ENCODE results near the gene ACOT11. TPM values are rescaled to one million over a fixed set of nuclear protein-coding genes. Genes with fewer than 3 reads are reported as not detected.

Gene ACOT11
- total RNA-seq, 1 experiment from 2014 or later, result 25.7 TPM

DNA sequence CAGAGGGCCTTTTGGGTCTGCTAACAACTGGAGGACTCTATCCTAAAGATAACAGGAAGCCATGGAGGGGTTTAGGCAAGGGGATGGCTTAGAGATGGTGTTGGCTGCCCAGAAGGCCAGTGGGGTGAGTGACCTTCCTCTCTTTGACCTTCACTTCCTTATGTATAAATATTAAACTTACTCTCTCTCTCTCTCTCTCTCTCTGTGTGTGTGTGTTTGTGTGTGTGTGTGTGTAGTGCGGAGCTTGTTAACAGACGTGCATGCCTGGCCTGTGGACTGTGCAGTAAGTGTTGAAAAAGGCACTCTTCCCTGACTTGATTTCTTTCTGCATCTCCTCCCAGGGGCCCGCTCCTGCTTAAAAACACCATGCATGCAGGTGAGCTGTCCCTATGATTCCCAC lies 103.6 kb downstream of the ACOT11 start:
- ChIA-PET POLR2A (ENCODE audit: unreplicated experiment) (no interaction called here), CTCF (no interaction called here)
- Histone ChIP-seq H3K36me3 (ENCODE audit: low read depth) (no peaks in the 10 kb centered on the region), H4K20me1 (ENCODE audit: insufficient read depth) (no peaks in the 10 kb centered on the region), H3K4me2 (no peak overlapping the region), H3K9me2 (ENCODE audit: insufficient read depth) (no peaks in the 10 kb centered on the region), H3K79me2 (ENCODE audit: low read depth) (no peaks in the 10 kb centered on the region), H3K27me3 (ENCODE audit: insufficient read depth, low read depth) (peaks cover 24% of the 10 kb centered on the region), H3K27ac (no peak overlapping the region), H3K4me1 (replicated peaks; ENCODE audit: insufficient read depth) (no peaks in the 10 kb centered on the region), H2AFZ (no peak overlapping the region), H3K9me3 (ENCODE audit: insufficient read depth, low read depth) (no peaks in the 10 kb centered on the region), H3K4me3 (no peak overlapping the region), H3F3A (ENCODE audit: insufficient read depth, low read depth) (no peaks in the 10 kb centered on the region)
- BruUV-seq (replicated peaks), result no TSS peak
- intact Hi-C loops (cut with micrococcal nuclease; ENCODE audit: unreplicated experiment), result no loop called here
- TF ChIP-seq EZH2 (IDR thresholded peaks at IDR 0.05; ENCODE audit: low read depth), result no peak
- TF ChIP-seq, protein P1, sequence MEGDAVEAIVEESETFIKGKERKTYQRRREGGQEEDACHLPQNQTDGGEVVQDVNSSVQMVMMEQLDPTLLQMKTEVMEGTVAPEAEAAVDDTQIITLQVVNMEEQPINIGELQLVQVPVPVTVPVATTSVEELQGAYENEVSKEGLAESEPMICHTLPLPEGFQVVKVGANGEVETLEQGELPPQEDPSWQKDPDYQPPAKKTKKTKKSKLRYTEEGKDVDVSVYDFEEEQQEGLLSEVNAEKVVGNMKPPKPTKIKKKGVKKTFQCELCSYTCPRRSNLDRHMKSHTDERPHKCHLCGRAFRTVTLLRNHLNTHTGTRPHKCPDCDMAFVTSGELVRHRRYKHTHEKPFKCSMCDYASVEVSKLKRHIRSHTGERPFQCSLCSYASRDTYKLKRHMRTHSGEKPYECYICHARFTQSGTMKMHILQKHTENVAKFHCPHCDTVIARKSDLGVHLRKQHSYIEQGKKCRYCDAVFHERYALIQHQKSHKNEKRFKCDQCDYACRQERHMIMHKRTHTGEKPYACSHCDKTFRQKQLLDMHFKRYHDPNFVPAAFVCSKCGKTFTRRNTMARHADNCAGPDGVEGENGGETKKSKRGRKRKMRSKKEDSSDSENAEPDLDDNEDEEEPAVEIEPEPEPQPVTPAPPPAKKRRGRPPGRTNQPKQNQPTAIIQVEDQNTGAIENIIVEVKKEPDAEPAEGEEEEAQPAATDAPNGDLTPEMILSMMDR (conservative IDR thresholded peaks at IDR 0.05), result no peak
- no peak for DNase-seq

DNA sequence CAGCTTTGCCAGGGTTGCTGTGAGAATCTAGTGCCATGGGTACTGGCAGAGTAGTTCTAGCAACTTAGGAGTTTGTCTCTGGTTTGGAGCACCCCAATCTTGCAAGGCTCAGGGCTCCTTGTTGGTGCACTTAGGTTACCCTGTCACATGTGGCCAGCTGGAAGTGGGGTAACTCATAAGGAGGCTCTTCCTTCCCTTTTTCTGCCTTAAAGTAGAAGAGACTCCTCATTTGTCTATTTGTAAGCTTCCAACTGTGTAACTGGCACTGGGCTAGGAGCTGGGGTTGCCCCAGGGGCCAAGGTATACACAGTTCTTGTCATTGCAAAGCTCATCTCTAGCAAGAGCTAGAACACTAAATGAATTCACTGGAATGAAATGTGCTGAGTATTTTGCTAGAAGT lies 104.1 kb downstream of the ACOT11 start:
- Histone ChIP-seq H3K4me1 (replicated peaks; ENCODE audit: insufficient read depth) (no peaks in the 10 kb centered on the region), H3F3A (ENCODE audit: insufficient read depth, low read depth) (no peaks in the 10 kb centered on the region), H3K4me3 (no peak overlapping the region), H3K9me2 (ENCODE audit: insufficient read depth) (no peaks in the 10 kb centered on the region), H3K27ac (no peak overlapping the region), H4K20me1 (ENCODE audit: insufficient read depth) (no peaks in the 10 kb centered on the region), H3K4me2 (no peak overlapping the region), H3K79me2 (ENCODE audit: low read depth) (no peaks in the 10 kb centered on the region), H3K27me3 (ENCODE audit: insufficient read depth, low read depth) (peaks cover 24% of the 10 kb centered on the region), H3K9me3 (ENCODE audit: insufficient read depth, low read depth) (no peaks in the 10 kb centered on the region), H2AFZ (no peak overlapping the region), H3K36me3 (ENCODE audit: low read depth) (no peaks in the 10 kb centered on the region)
- TF ChIP-seq, protein P1 (conservative IDR thresholded peaks at IDR 0.05), result no peak
- no peak for TF ChIP-seq EZH2 (IDR thresholded peaks at IDR 0.05; ENCODE audit: low read depth)
- intact Hi-C loops (cut with micrococcal nuclease; ENCODE audit: unreplicated experiment), result no loop called here
- no TSS peak for BruUV-seq (replicated peaks)
- POLR2A ChIA-PET (ENCODE audit: unreplicated experiment), result no interaction called here
- CTCF ChIA-PET, result no interaction called here
- DNase-seq, result no peak

DNA sequence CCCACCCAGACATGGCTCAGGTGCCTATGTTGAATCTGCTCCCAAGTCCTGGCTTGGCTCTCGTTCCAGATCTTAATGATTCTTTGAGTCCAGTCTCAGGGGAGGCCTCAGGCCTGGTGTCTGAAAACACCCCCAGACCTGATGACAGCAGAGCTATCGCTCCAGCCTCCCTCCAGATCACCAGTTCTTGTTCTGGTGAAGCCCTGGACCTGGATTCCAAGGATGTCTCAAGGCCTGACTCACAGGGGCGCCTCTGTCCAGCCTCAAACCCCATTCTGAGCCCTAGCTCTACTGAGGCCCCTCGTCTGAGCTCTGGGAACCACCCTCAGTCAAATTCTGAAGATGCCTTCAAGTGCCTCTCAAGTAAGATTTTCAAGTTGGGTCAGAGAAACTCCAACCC lies 105.0 kb downstream of the ACOT11 start:
- no peak overlapping the region for H3K4me2 ChIP-seq
- CTCF ChIA-PET, result no interaction called here
- intact Hi-C loops (cut with micrococcal nuclease; ENCODE audit: unreplicated experiment), result no loop called here
- no peaks in the 10 kb centered on the region for H4K20me1 ChIP-seq (ENCODE audit: insufficient read depth)
- DNase-seq, result no peak
- no TSS peak for BruUV-seq (replicated peaks)
- H3K27me3 ChIP-seq (ENCODE audit: insufficient read depth, low read depth), result peaks cover 24% of the 10 kb centered on the region
- no peaks in the 10 kb centered on the region for H3F3A ChIP-seq (ENCODE audit: insufficient read depth, low read depth)
- H3K27ac ChIP-seq, result no peak overlapping the region
- no peak for TF ChIP-seq EZH2 (IDR thresholded peaks at IDR 0.05; ENCODE audit: low read depth)
- TF ChIP-seq, protein P1 (conservative IDR thresholded peaks at IDR 0.05), result no peak
- H3K79me2 ChIP-seq (ENCODE audit: low read depth), result no peaks in the 10 kb centered on the region
- H3K9me2 ChIP-seq (ENCODE audit: insufficient read depth), result no peaks in the 10 kb centered on the region
- no peaks in the 10 kb centered on the region for H3K9me3 ChIP-seq (ENCODE audit: insufficient read depth, low read depth)
- no peak overlapping the region for H2AFZ ChIP-seq
- H3K4me1 ChIP-seq (replicated peaks; ENCODE audit: insufficient read depth), result no peaks in the 10 kb centered on the region
- no peak overlapping the region for H3K4me3 ChIP-seq
- no peaks in the 10 kb centered on the region for H3K36me3 ChIP-seq (ENCODE audit: low read depth)
- POLR2A ChIA-PET (ENCODE audit: unreplicated experiment), result no interaction called here

Data from PC-9 (cell line).